HG02852 (cell line): ENCODE data around the gene ILF3.

Experiments used
- ATAC-seq: cut with Tn5 transposase; IDR thresholded peaks from one replicate; pipeline ENCODE4 v1.9.1; 2021; ENCODE audit warnings: mild to moderate bottlenecking, moderate library complexity; ENCODE audit not compliant: unreplicated experiment

The ILF3 gene

GRCh38 chr19:10653732-10654609 is at the start of gene ILF3:
Gene ILF3, plus strand, starts transcription at chr19:10654346. Its CDS starts 16,260 bp downstream, at chr19:10670606.
- peak; percentile 60 for ATAC-seq

GRCh38 chr19:10604460-10604980 is 49.6 kb upstream of the ILF3 start:
- no peak for ATAC-seq

GRCh38 chr19:10611907-10612306 is 42.2 kb upstream of the ILF3 start:
- no peak for ATAC-seq

GRCh38 chr19:10612499-10613119 is 41.5 kb upstream of the ILF3 start:
- no peak for ATAC-seq

- no peak for ATAC-seq
Measured at GRCh38 chr19:10615429-10616023, 38.6 kb upstream of the ILF3 start.

GRCh38 chr19:10617409-10618121 is 36.6 kb upstream of the ILF3 start:
- ATAC-seq = no peak

GRCh38 chr19:10618846-10619245 is 35.3 kb upstream of the ILF3 start:
- no peak for ATAC-seq

GRCh38 chr19:10620786-10621185 is 33.4 kb upstream of the ILF3 start:
- no peak for ATAC-seq

GRCh38 chr19:10621966-10622365 is 32.2 kb upstream of the ILF3 start:
- no peak for ATAC-seq

- no peak for ATAC-seq
Measured at GRCh38 chr19:10624585-10624984, 29.6 kb upstream of the ILF3 start.

GRCh38 chr19:10625003-10625761 is 29.0 kb upstream of the ILF3 start, which contains the start of gene SLC44A2:
Gene SLC44A2, plus strand, starts transcription at chr19:10625553. Its CDS starts 81 bp downstream, at chr19:10625634.
- no peak for ATAC-seq

GRCh38 chr19:10625762-10626138 is 28.4 kb upstream of the ILF3 start:
- ATAC-seq = no peak

GRCh38 chr19:10631874-10632273 is 22.3 kb upstream of the ILF3 start:
- ATAC-seq = no peak

GRCh38 chr19:10634430-10634829 is 19.7 kb upstream of the ILF3 start:
- no peak for ATAC-seq

GRCh38 chr19:10634963-10635362 is 19.2 kb upstream of the ILF3 start:
- ATAC-seq = no peak

- ATAC-seq = no peak
Measured at GRCh38 chr19:10636304-10636972, 17.7 kb upstream of the ILF3 start.

GRCh38 chr19:10637894-10638293 is 16.3 kb upstream of the ILF3 start:
- no peak for ATAC-seq

GRCh38 chr19:10639836-10640235 is 14.3 kb upstream of the ILF3 start:
- ATAC-seq = no peak

- ATAC-seq = no peak
Measured at GRCh38 chr19:10640361-10640760, 13.8 kb upstream of the ILF3 start.

- no peak for ATAC-seq
Measured at GRCh38 chr19:10641248-10641647, 12.9 kb upstream of the ILF3 start.
